Bronchial epithelial cell (primary cell): ENCODE results near the gene DNAJC27. TPM values are rescaled to one million over a fixed set of nuclear protein-coding genes. Genes with fewer than 3 reads are reported as not detected.
A peak's percentile ranks its signal among the peaks of the same experiment; 100 is the strongest.

ENCODE experiments used
- DNase-seq: peaks from one replicate; pipeline ENCODE4 v3.0.0-alpha.2; 2010; ENCODE audit warnings: low read depth
- FAIRE-seq: peaks from 2 replicates; lab custom pipeline; 2011; peaks lifted over from hg19 to GRCh38; lab: Jason Lieb, UNC
- H3K27me3 ChIP-seq: 2 replicates; pipeline ENCODE4 v1.5.1; 2011; ENCODE audit warnings: low read length; ENCODE audit not compliant: control insufficient read depth, insufficient read depth
- H3K36me3 ChIP-seq: 2 replicates; pipeline ENCODE4 v1.5.1; 2011; ENCODE audit warnings: low read length; ENCODE audit not compliant: control insufficient read depth, insufficient read depth
- H3K4me3 ChIP-seq: 2 replicates; pipeline ENCODE4 v1.5.1; 2011; ENCODE audit warnings: mild to moderate bottlenecking, low read depth, low read length, control low read depth
- CTCF ChIP-seq: IDR thresholded peaks from 2 replicates; pipeline ENCODE4 v1.5.1; 2011; ENCODE audit warnings: mild to moderate bottlenecking, moderate library complexity, low read length, control low read depth, inconsistent platforms; ENCODE audit not compliant: insufficient read depth, severe bottlenecking
- total RNA-seq: library from RNA; depleted of rRNA; stranded (reverse); fragments of >200 nt; gene quantifications from 2 replicates; pipeline ENCODE4 v1.2.1, GENCODE V29; 2014

The DNAJC27 gene
- total RNA-seq, 1 donor from 2014 or later: 5.3 TPM

GRCh38 chr2:24919037-24919505 lies 52.7 kb downstream of the DNAJC27 start:
- H3K36me3 ChIP-seq: peaks cover 11% of the 10 kb centered on the region
- no peaks in the 10 kb centered on the region for H3K27me3 ChIP-seq
- FAIRE-seq (no peak), DNase-seq (peak; percentile 30)
- peak overlapping the region; percentile 54 for H3K4me3 ChIP-seq
- TF ChIP-seq CTCF: no peak

GRCh38 chr2:24918326-24919036 lies 53.3 kb downstream of the DNAJC27 start:
- DNase-seq (no peak), FAIRE-seq (no peak)
- no peaks in the 10 kb centered on the region for H3K27me3 ChIP-seq
- H3K36me3 ChIP-seq: peaks cover 11% of the 10 kb centered on the region
- TF ChIP-seq CTCF: no peak
- peak overlapping the region; percentile 54 for H3K4me3 ChIP-seq

- H3K27me3 ChIP-seq: no peaks in the 10 kb centered on the region
- peaks cover 13% of the 10 kb centered on the region for H3K36me3 ChIP-seq
- DNase-seq (no peak), FAIRE-seq (peak; percentile 18)
- TF ChIP-seq CTCF: no peak
- H3K4me3 ChIP-seq: no peak overlapping the region
Measured at GRCh38 chr2:24917731-24918325, 53.9 kb downstream of the DNAJC27 start.

- no peak for TF ChIP-seq CTCF
- Histone ChIP-seq H3K36me3 (peaks cover 13% of the 10 kb centered on the region), H3K27me3 (no peaks in the 10 kb centered on the region), H3K4me3 (no peak overlapping the region)
- DNase-seq (no peak), FAIRE-seq (no peak)
Measured at GRCh38 chr2:24917086-24917485, 54.7 kb downstream of the DNAJC27 start.

- no peaks in the 10 kb centered on the region for H3K27me3 ChIP-seq
Measured at GRCh38 chr2:24915796-24916195, 56.0 kb downstream of the DNAJC27 start.

More at GRCh38 chr2:24915796-24916195, 56.0 kb downstream of the DNAJC27 start:
- DNase-seq (no peak), FAIRE-seq (no peak)
- Histone ChIP-seq H3K4me3 (no peak overlapping the region), H3K36me3 (peaks cover 13% of the 10 kb centered on the region)
- no peak for TF ChIP-seq CTCF
